Gastroesophageal sphincter (tissue), 3 donors: ENCODE measurements around the gene GGCT.

Experiments
- CTCF ChIP-seq, 4 experiments: fragments of 200-600 bp in 2 of 4; fragments of 450-650 bp in 2 of 4; sonication (generic) in 1 of 4; IDR thresholded peaks; one replicate each; pipeline ENCODE4 v1.5.1; 2017 to 2019; ENCODE audit warnings: antibody characterized with exemption in 4 of 4, mild to moderate bottlenecking in 2 of 4, moderate library complexity in 2 of 4
- POLR2A ChIP-seq, 2 donors: fragments of 450-650 bp; IDR thresholded peaks; one replicate each; pipeline ENCODE4 v1.6.1; 2017; ENCODE audit warnings: antibody characterized with exemption in 2 of 2, mild to moderate bottlenecking in 2 of 2, moderate library complexity in 1 of 2
- POLR2AphosphoS5 ChIP-seq: sonication (generic); formaldehyde crosslinking; IDR thresholded peaks from one replicate; pipeline ENCODE4 v1.6.1; 2017; ENCODE audit warnings: antibody characterized with exemption

- no peak for TF ChIP-seq POLR2A (IDR thresholded peaks at IDR 0.05)
- TF ChIP-seq CTCF (IDR thresholded peaks at IDR 0.05), result peak; percentile 70 to 80 (median 71)
- TF ChIP-seq POLR2AphosphoS5, result no peak
These were observed 5.8 kb upstream of the GGCT start for GRCh38 chr7:30510124-30511075.
